OCI-LY7 (cell line): Measurements from ENCODE around the gene COBL. TPM values are rescaled to one million over a fixed set of nuclear protein-coding genes. Genes with fewer than 3 reads are reported as not detected.

Source experiments
- BruUV-seq: library from RNA; stranded (reverse); fragments of 400-500 nt; replicated peaks from 2 replicates; lab custom pipeline; 2021; lab: Mats Ljungman, UMichigan
- CTCF ChIA-PET: fragments of 300-600 bp; sonication (Branson Sonifier 250); formaldehyde crosslinking; loops from one replicate; lab custom pipeline; 2022; ENCODE audit warnings: antibody characterized with exemption; ENCODE audit not compliant: unreplicated experiment; lab: Charles Lee
- POLR2A ChIA-PET: fragments of 300-600 bp; sonication (Branson Sonifier 250); formaldehyde crosslinking; loops from one replicate; lab custom pipeline; 2022; ENCODE audit warnings: antibody characterized with exemption; lab: Charles Lee
- DNase-seq: peaks from one replicate; pipeline ENCODE4 v3.0.0-alpha.2; 2015; ENCODE audit warnings: low spot score
- H2AFZ ChIP-seq: fragments of 200-600 bp; sonication (generic), shearing (Covaris generic); 2 replicates; pipeline ENCODE4 v1.6.1; 2014; ENCODE audit warnings: mild to moderate bottlenecking, antibody characterized with exemption, low read length, moderate library complexity
- H3K27ac ChIP-seq: fragments of 200-600 bp; sonication (generic); 2 replicates; pipeline ENCODE4 v1.5.1; 2014; ENCODE audit warnings: mixed run types, low read depth, mild to moderate bottlenecking, moderate library complexity, low read length, inconsistent platforms; ENCODE audit not compliant: poor library complexity, severe bottlenecking
- H3K36me3 ChIP-seq: fragments of 200-600 bp; sonication (generic); 2 replicates; pipeline ENCODE4 v1.6.1; 2014; ENCODE audit warnings: mild to moderate bottlenecking, antibody characterized with exemption, low read length, moderate library complexity, mixed read lengths; ENCODE audit not compliant: insufficient read depth
- H3K4me1 ChIP-seq: fragments of 200-600 bp; sonication (generic); 2 replicates; pipeline ENCODE4 v1.5.1; 2014; ENCODE audit warnings: mild to moderate bottlenecking, low read length; ENCODE audit not compliant: insufficient read depth, poor library complexity, severe bottlenecking
- H3K4me2 ChIP-seq: fragments of 200-600 bp; sonication (generic); 2 replicates; pipeline ENCODE4 v1.6.1; 2014; ENCODE audit warnings: mild to moderate bottlenecking, low read length
- H3K4me3 ChIP-seq: fragments of 200-600 bp; sonication (generic); 2 replicates; pipeline ENCODE4 v1.5.1; 2014; ENCODE audit warnings: mild to moderate bottlenecking, low read depth, low read length; ENCODE audit not compliant: poor library complexity, severe bottlenecking
- H3K79me2 ChIP-seq: fragments of 200-600 bp; sonication (generic); 2 replicates; pipeline ENCODE4 v1.6.1; 2016; ENCODE audit warnings: low read depth, mild to moderate bottlenecking, low read length, moderate library complexity, mixed read lengths; ENCODE audit not compliant: insufficient read depth
- H3K9me2 ChIP-seq: fragments of 200-600 bp; sonication (generic); 2 replicates; pipeline ENCODE4 v1.6.1; 2016; ENCODE audit warnings: mild to moderate bottlenecking, low read length, mixed read lengths; ENCODE audit not compliant: insufficient read depth
- H3K9me3 ChIP-seq: fragments of 200-600 bp; sonication (generic); 2 replicates; pipeline ENCODE4 v1.6.1; 2014; ENCODE audit warnings: mild to moderate bottlenecking, mixed run types, low read length, mixed read lengths
- H4K20me1 ChIP-seq: fragments of 200-600 bp; sonication (generic); 2 replicates; pipeline ENCODE4 v1.6.1; 2014; ENCODE audit warnings: mild to moderate bottlenecking, antibody characterized with exemption, low read length, moderate library complexity, mixed read lengths; ENCODE audit not compliant: insufficient read depth
- CTCF ChIP-seq: fragments of 200-600 bp; sonication (generic); conservative IDR thresholded peaks from 2 replicates; pipeline ENCODE4 v1.5.1; 2014; ENCODE audit warnings: mild to moderate bottlenecking, antibody characterized with exemption, low read length, moderate library complexity, mixed read lengths
- EZH2phosphoT487 ChIP-seq: fragments of 200-600 bp; sonication (generic); IDR thresholded peaks from 2 replicates; pipeline ENCODE4 v1.6.1; 2018; ENCODE audit warnings: low read depth, borderline replicate concordance, mild to moderate bottlenecking, mixed run types, antibody characterized with exemption, low read length, moderate library complexity, mixed read lengths
- intact Hi-C: fragments of 100-400 bp; cut with micrococcal nuclease; formaldehyde crosslinking; loops from one replicate; pipeline ENCODE4 v1.10.0; 2022; ENCODE audit not compliant: unreplicated experiment
- total RNA-seq, 2 experiments: library from RNA; depleted of rRNA in 1 of 2; stranded (reverse); fragments of >200 nt in 1 of 2; shearing (Covaris generic) in 1 of 2; gene quantifications; 2 replicates each; pipeline ENCODE4 v1.2.3, GENCODE V29; 2014 to 2022

COBL gene
- total RNA-seq, 2 experiments from 2014 or later, result not detected

- H3K4me1 ChIP-seq, result no peaks in the 10 kb centered on the region
- H4K20me1 ChIP-seq, result no peaks in the 10 kb centered on the region
- DNase-seq, result no peak
- POLR2A ChIA-PET, result no interaction called here
- no peaks in the 10 kb centered on the region for H3K9me2 ChIP-seq
- H3K79me2 ChIP-seq, result no peaks in the 10 kb centered on the region
- intact Hi-C loops, result no loop called here
- H3K9me3 ChIP-seq, result no peaks in the 10 kb centered on the region
- H3K4me3 ChIP-seq, result no peak overlapping the region
- no peak overlapping the region for H3K27ac ChIP-seq
- H3K36me3 ChIP-seq, result no peaks in the 10 kb centered on the region
- BruUV-seq, result no TSS peak
- CTCF ChIA-PET, result no interaction called here
- no peak overlapping the region for H2AFZ ChIP-seq
- no peak overlapping the region for H3K4me2 ChIP-seq
- TF ChIP-seq CTCF (no peak), EZH2phosphoT487 (no peak)
Measured at GRCh38 chr7:51045319-51046102, 271.1 kb downstream of the COBL start.

GRCh38 chr7:51043461-51043860 is 273.1 kb downstream of the COBL start:
- no peak overlapping the region for H3K4me2 ChIP-seq
- no TSS peak for BruUV-seq
- no peaks in the 10 kb centered on the region for H3K9me2 ChIP-seq
- no peaks in the 10 kb centered on the region for H3K79me2 ChIP-seq
- H3K36me3 ChIP-seq, result no peaks in the 10 kb centered on the region
- H2AFZ ChIP-seq, result no peak overlapping the region
- no peaks in the 10 kb centered on the region for H3K9me3 ChIP-seq
- TF ChIP-seq EZH2phosphoT487, result no peak
- ChIA-PET POLR2A (no interaction called here), CTCF (no interaction called here)
- no peak overlapping the region for H3K4me3 ChIP-seq
- intact Hi-C loops, result no loop called here
- DNase-seq, result no peak
- no peak overlapping the region for H3K27ac ChIP-seq
- no peaks in the 10 kb centered on the region for H3K4me1 ChIP-seq
- H4K20me1 ChIP-seq, result no peaks in the 10 kb centered on the region

GRCh38 chr7:51040787-51041186 is 275.8 kb downstream of the COBL start:
- no peaks in the 10 kb centered on the region for H3K9me2 ChIP-seq
- BruUV-seq, result no TSS peak
- TF ChIP-seq CTCF, result no peak
- TF ChIP-seq EZH2phosphoT487, result no peak
- no peak for DNase-seq
- H3K79me2 ChIP-seq, result no peaks in the 10 kb centered on the region
- no peak overlapping the region for H3K27ac ChIP-seq
- intact Hi-C loops, result no loop called here
- POLR2A ChIA-PET, result interaction anchor here (0.7 kb wide), 1 partner anchor 1242 kb away, joined by 3 read pairs; no protein-coding TSS in a partner anchor
- no peak overlapping the region for H2AFZ ChIP-seq
- H3K4me3 ChIP-seq, result no peak overlapping the region
- no peaks in the 10 kb centered on the region for H3K9me3 ChIP-seq
- H4K20me1 ChIP-seq, result no peaks in the 10 kb centered on the region
- no peak overlapping the region for H3K4me2 ChIP-seq
- CTCF ChIA-PET, result no interaction called here
- no peaks in the 10 kb centered on the region for H3K4me1 ChIP-seq
- no peaks in the 10 kb centered on the region for H3K36me3 ChIP-seq
